ENCODE results near the gene IPO5. TPM values are rescaled to one million over a fixed set of nuclear protein-coding genes. Genes with fewer than 3 reads are reported as not detected.

IPO5 gene
- 77.1 and 91.8 TPM in 2 replicates for polyA plus RNA-seq (2012; rRNA removed)
- 94.2 and 97.4 TPM in 2 replicates for polyA plus RNA-seq (2012; cell fraction: cytosol; rRNA removed)
- polyA plus RNA-seq (2012; cell fraction: nucleus; rRNA removed): 62.2 and 136 TPM in 2 replicates

GRCh38 chr13:97953376-97953970, at the start of gene IPO5:
TSS of gene IPO5 (plus strand) at chr13:97953675. CDS start at chr13:97976697, 23,022 bp downstream.
- no peaks in the 10 kb centered on the region for H3K79me2 ChIP-seq (ENCODE audit: insufficient read depth)
- H3K27me3 ChIP-seq (ENCODE audit: insufficient read depth): no peaks in the 10 kb centered on the region
- no peaks in the 10 kb centered on the region; a peak in 1 of 4 replicates for H3K4me1 ChIP-seq (ENCODE audit: control insufficient read depth in 1 of 2, insufficient read depth in 2 of 2, low read depth in 1 of 2, low read length in 1 of 2)
- H3K9me3 ChIP-seq: no peaks in the 10 kb centered on the region
- H3F3A ChIP-seq (replicated peaks; ENCODE audit: insufficient read depth): no peaks in the 10 kb centered on the region
- ChIA-PET POLR2A (no interaction called here), CTCF (no interaction called here)
- WGBS (ENCODE audit: low lambda C conversion rate): 89% methylated on average over 8 of the region's 10 CpGs
- no peak within 1 kb of the TSS for H3K4me3 ChIP-seq (ENCODE audit: low read depth in 2 of 2, low read length in 1 of 2)
- no peak for TF ChIP-seq GATA2 (CRISPR knock-in tag; IDR thresholded peaks at IDR 0.05)
- TF ChIP-seq FOXM1 (IDR thresholded peaks at IDR 0.05; ENCODE audit: low read depth): no peak
- TF ChIP-seq CHD2 (IDR thresholded peaks at IDR 0.05; ENCODE audit: low read length, partially characterized antibody): no peak
- no peak for TF ChIP-seq GABPA (IDR thresholded peaks at IDR 0.05; ENCODE audit: low read depth)
- no peak for TF ChIP-seq RAD21 (IDR thresholded peaks at IDR 0.05; ENCODE audit: low read length)
- no peak for TF ChIP-seq MAX (IDR thresholded peaks at IDR 0.05; ENCODE audit: low read depth)
- no peak for TF ChIP-seq CTCF (IDR thresholded peaks at IDR 0.05)
- TF ChIP-seq NFIC (IDR thresholded peaks at IDR 0.05; ENCODE audit: borderline replicate concordance): no peak
- TF ChIP-seq USF2 (IDR thresholded peaks at IDR 0.05; ENCODE audit: borderline replicate concordance, low read depth, low read length): no peak
- TF ChIP-seq RXRA (IDR thresholded peaks at IDR 0.05; ENCODE audit: borderline replicate concordance, low read depth): no peak
- TF ChIP-seq ELF1 (IDR thresholded peaks at IDR 0.05): no peak
- no peak for TF ChIP-seq FOXJ3 (CRISPR knock-in tag; IDR thresholded peaks at IDR 0.05)
- TF ChIP-seq FOSL2 (IDR thresholded peaks at IDR 0.05; ENCODE audit: borderline replicate concordance, low read depth): no peak
- TF ChIP-seq TEAD4 (IDR thresholded peaks at IDR 0.05; ENCODE audit: borderline replicate concordance, insufficient read depth): no peak
- TF ChIP-seq EZH2phosphoT487 (IDR thresholded peaks at IDR 0.05; ENCODE audit: borderline replicate concordance, low read depth): no peak
- TF ChIP-seq ZBTB33 (IDR thresholded peaks at IDR 0.05; ENCODE audit: borderline replicate concordance, low read depth): no peak
- no peak for TF ChIP-seq YY1 (IDR thresholded peaks at IDR 0.05; ENCODE audit: low read depth)
- TF ChIP-seq RFX5 (IDR thresholded peaks at IDR 0.05; ENCODE audit: low read length): no peak
- no peak for TF ChIP-seq NRF1 (IDR thresholded peaks at IDR 0.05; ENCODE audit: low read depth, low read length)
- H3K27ac ChIP-seq (ENCODE audit: low read depth in 2 of 2, low read length in 1 of 2): no peak within 1 kb of the TSS
- DNase-seq: no peak
- H3K36me3 ChIP-seq (replicated peaks in 1 of 2; ENCODE audit: control insufficient read depth in 1 of 2, insufficient read depth in 2 of 2, low read length in 1 of 2): no peaks in the 10 kb centered on the region
- H3K4me2 ChIP-seq: no peak within 1 kb of the TSS
- H3K9ac ChIP-seq: no peak within 1 kb of the TSS
- no peaks in the 10 kb centered on the region for H4K20me1 ChIP-seq (ENCODE audit: insufficient read depth)
- H2AFZ ChIP-seq (ENCODE audit: low read depth): no peak within 1 kb of the TSS
- no peaks in the 10 kb centered on the region for H3K9me2 ChIP-seq

Measured in SK-N-SH (cell line).